HG03442 (cell line): ENCODE data around the gene ADGRD2.

Experiments used
- ATAC-seq: cut with Tn5 transposase; IDR thresholded peaks from one replicate; pipeline ENCODE4 v1.9.1; 2021; ENCODE audit warnings: mild to moderate bottlenecking, moderate library complexity; ENCODE audit not compliant: unreplicated experiment

Gene ADGRD2

GRCh38 chr9:124506433-124506832 lies 56.2 kb downstream of the ADGRD2 start:
- no peak for ATAC-seq

GRCh38 chr9:124506931-124507879 lies 57.0 kb downstream of the ADGRD2 start, which contains the start of gene NR5A1:
TSS of gene NR5A1 (minus strand) at chr9:124507399. CDS start at chr9:124503395, 4,004 bp downstream.
- no peak for ATAC-seq

GRCh38 chr9:124507880-124508423 lies 57.7 kb downstream of the ADGRD2 start:
- no peak for ATAC-seq

GRCh38 chr9:124510650-124511425 lies 60.6 kb downstream of the ADGRD2 start:
- no peak for ATAC-seq

DNA sequence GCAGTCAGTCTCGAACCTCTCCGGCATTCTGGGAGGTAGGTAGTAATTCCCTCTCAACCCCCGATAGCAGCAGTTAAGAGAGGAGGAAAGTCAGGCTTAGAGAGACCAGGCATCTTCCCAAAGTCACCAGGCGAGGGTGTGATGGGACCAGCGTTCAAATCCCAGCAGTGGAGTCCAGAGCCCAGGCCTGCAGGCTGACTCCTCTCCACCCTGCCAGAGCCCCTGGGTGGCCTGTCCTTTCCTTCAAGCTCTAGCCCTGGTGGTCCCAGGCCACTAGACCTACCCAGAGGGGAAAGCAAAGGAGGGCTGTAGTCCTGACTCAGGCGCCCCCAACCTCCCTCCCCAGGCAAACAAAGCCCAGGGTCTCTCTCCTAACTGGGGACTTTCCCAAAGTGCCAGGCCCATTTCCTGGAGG lies 61.2 kb downstream of the ADGRD2 start:
- ATAC-seq = no peak

GRCh38 chr9:124511891-124512805 lies 61.9 kb downstream of the ADGRD2 start:
- ATAC-seq = no peak

DNA sequence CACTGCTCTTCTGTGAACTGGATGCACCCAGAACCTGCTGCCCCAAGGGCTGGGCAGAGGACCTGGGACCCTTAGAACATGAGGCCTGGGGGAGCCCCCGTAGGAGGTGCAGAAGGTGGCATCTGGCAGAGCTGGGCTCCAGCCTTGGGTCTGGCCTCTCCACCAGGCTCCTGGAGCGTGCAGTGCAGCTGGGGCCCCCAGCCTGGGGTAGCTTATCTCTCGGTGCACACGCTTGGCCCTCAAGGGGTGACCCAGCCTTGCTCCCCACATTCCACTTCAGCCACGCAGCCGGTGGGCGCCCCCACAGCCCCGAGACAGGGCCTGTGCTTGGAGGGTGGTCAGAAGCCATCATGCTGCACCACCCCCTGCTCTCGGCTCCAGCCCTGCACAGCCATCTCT lies 62.6 kb downstream of the ADGRD2 start:
- ATAC-seq = no peak

GRCh38 chr9:124513376-124513994 lies 63.2 kb downstream of the ADGRD2 start:
- no peak for ATAC-seq

DNA sequence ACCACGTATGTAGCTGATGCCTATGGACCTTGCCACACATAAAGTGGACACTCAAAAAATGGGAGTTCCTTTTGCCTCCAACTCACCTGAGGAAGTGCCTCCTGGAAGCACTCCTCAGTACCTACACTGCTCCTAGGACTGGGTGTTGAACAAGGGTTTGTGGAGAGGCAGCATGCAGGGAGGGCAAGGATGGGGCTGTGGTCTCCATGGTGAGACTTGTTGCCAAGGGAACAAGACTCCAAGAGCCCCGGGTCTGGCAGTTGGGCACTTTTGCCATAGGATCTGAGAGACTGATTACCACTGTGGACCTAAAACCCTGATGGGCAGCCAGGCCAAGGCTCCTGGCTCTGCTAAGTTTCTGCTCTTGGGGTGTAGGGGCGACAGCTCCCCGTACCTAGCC lies 63.9 kb downstream of the ADGRD2 start:
- ATAC-seq = no peak

GRCh38 chr9:124514874-124515273 lies 64.6 kb downstream of the ADGRD2 start:
- ATAC-seq = no peak

DNA sequence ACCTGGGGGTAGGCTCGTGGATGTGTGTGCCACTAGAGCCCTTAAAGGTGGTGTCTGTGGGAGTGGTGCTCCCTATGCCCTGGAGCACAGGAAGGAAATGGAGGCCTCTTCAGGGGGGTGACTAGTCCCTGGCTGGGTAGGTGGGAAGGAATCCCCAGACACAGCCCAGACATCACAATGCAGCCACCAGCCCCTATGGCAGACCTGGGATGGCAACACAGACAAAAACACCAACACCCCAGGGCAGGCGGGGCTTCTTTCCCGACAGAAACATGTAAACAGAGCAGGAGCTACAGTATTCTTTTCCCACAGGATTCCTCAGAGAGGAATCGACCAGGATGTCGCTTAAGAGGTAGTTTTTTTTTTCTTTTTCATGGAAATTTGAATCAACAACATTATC lies 67.3 kb downstream of the ADGRD2 start:
- no peak for ATAC-seq

- ATAC-seq = no peak
Measured at GRCh38 chr9:124518116-124518515, 67.9 kb downstream of the ADGRD2 start.

GRCh38 chr9:124520206-124520596 lies 70.0 kb downstream of the ADGRD2 start:
- no peak for ATAC-seq

DNA sequence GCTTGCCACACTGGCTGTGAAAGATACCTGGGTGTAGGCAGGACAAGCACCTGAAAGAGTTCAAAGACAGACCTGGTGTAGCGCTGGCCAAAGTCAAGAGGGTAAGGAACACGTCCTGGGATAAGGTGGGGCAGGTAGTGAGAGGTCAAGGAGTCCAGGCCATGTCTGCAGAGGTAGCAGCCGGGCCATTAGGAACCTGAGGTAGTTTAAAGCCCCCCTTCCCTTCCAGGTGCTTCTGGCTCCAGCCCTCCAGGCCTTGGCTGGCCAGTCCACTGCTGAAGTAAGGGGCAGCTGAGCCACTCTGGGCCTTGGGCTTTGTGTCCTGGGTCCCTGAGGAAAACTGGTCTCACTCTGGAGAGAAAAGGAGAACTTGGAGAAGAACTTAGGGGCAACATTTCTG lies 70.9 kb downstream of the ADGRD2 start:
- no peak for ATAC-seq

- no peak for ATAC-seq
Measured at GRCh38 chr9:124522121-124523098, 72.2 kb downstream of the ADGRD2 start.

- ATAC-seq = no peak
Measured at GRCh38 chr9:124526174-124526573, 75.9 kb downstream of the ADGRD2 start.

GRCh38 chr9:124527781-124528180 lies 77.5 kb downstream of the ADGRD2 start:
- ATAC-seq = no peak
